PC-3 (cell line): ENCODE data around the gene MTMR1. TPM values are rescaled to one million over a fixed set of nuclear protein-coding genes. Genes with fewer than 3 reads are reported as not detected.

Experiments used
- ATAC-seq: fragments of 200-7000 bp; cut with Tn5 transposase; 2 replicates; pipeline ENCODE4 v1.9.1; 2020; ENCODE audit warnings: mild to moderate bottlenecking, moderate library complexity
- BruUV-seq: library from RNA; stranded (reverse); fragments of 400-500 nt; replicated peaks from 2 replicates; lab custom pipeline; 2021; lab: Mats Ljungman, UMichigan
- CTCF ChIA-PET: fragments of 300-600 bp; sonication (Branson Sonifier 250); formaldehyde crosslinking; loops from one replicate; lab custom pipeline; 2022; ENCODE audit warnings: antibody characterized with exemption; lab: Charles Lee
- POLR2A ChIA-PET: fragments of 300-600 bp; sonication (Branson Sonifier 250); formaldehyde crosslinking; loops from one replicate; lab custom pipeline; 2022; ENCODE audit warnings: antibody characterized with exemption; ENCODE audit not compliant: unreplicated experiment; lab: Charles Lee
- DNase-seq: peaks from one replicate; pipeline ENCODE4 v3.0.0-alpha.2; 2015
- H2AFZ ChIP-seq: fragments of 300-600 bp; sonication (generic); 2 replicates; pipeline ENCODE4 v1.6.0; 2016; ENCODE audit warnings: antibody characterized with exemption, low read length
- H3F3A ChIP-seq: fragments of 300-600 bp; sonication (generic); one replicate; pipeline ENCODE4 v1.6.0; 2017; ENCODE audit warnings: antibody characterized with exemption, low read length, control low read depth, mild to moderate bottlenecking; ENCODE audit not compliant: unreplicated experiment
- H3K27ac ChIP-seq: fragments of 300-600 bp; sonication (generic); 2 replicates; pipeline ENCODE4 v1.5.1; 2016; ENCODE audit warnings: mild to moderate bottlenecking, low read length
- H3K27me3 ChIP-seq: fragments of 300-600 bp; sonication (generic); 2 replicates; pipeline ENCODE4 v1.6.1; 2016; ENCODE audit warnings: low read length, mixed read lengths
- H3K36me3 ChIP-seq: fragments of 300-600 bp; sonication (generic); 2 replicates; pipeline ENCODE4 v1.6.1; 2016; ENCODE audit warnings: low read depth, mixed run types, low read length, mixed read lengths
- H3K4me1 ChIP-seq: fragments of 300-600 bp; sonication (generic); 2 replicates; pipeline ENCODE4 v1.5.1; 2016; ENCODE audit warnings: low read length; ENCODE audit not compliant: insufficient read depth
- H3K4me2 ChIP-seq: fragments of 300-600 bp; sonication (generic); 2 replicates; pipeline ENCODE4 v1.6.0; 2016; ENCODE audit warnings: low read length
- H3K4me3 ChIP-seq: fragments of 300-600 bp; sonication (generic); 2 replicates; pipeline ENCODE4 v1.5.1; 2016; ENCODE audit warnings: mild to moderate bottlenecking, low read length, mixed read lengths
- H3K79me2 ChIP-seq: fragments of 300-600 bp; sonication (generic); 2 replicates; pipeline ENCODE4 v1.6.1; 2017; ENCODE audit warnings: low read length, mixed read lengths
- H3K9ac ChIP-seq: fragments of 300-600 bp; sonication (generic); 2 replicates; pipeline ENCODE4 v1.6.0; 2016; ENCODE audit warnings: mild to moderate bottlenecking, low read length
- H3K9me2 ChIP-seq: fragments of 300-600 bp; sonication (generic); replicated peaks from 2 replicates; pipeline ENCODE4 v1.6.1; 2016; ENCODE audit warnings: mixed run types, low read length, mixed read lengths
- H3K9me3 ChIP-seq: fragments of 300-600 bp; sonication (generic); 2 replicates; pipeline ENCODE4 v1.6.1; 2016; ENCODE audit warnings: low read length, mixed read lengths
- H4K20me1 ChIP-seq: fragments of 300-600 bp; sonication (generic); 2 replicates; pipeline ENCODE4 v1.6.1; 2016; ENCODE audit warnings: low read length, mixed read lengths
- CTCF ChIP-seq: fragments of 300-600 bp; sonication (generic); conservative IDR thresholded peaks from 2 replicates; pipeline ENCODE4 v1.5.1; 2017; ENCODE audit warnings: antibody characterized with exemption, low read depth, mild to moderate bottlenecking, low read length
- EZH2 ChIP-seq: fragments of 300-600 bp; sonication (generic); IDR thresholded peaks from one replicate; pipeline ENCODE4 v1.6.1; 2017; ENCODE audit warnings: antibody characterized with exemption, mild to moderate bottlenecking, low read length; ENCODE audit not compliant: unreplicated experiment
- EZH2phosphoT487 ChIP-seq: fragments of 300-600 bp; sonication (generic); IDR thresholded peaks from 2 replicates; pipeline ENCODE4 v1.6.1; 2018; ENCODE audit warnings: mild to moderate bottlenecking, antibody characterized with exemption, low read length, borderline replicate concordance
- intact Hi-C: fragments of 100-400 bp; cut with micrococcal nuclease; formaldehyde crosslinking; loops from 2 replicates; pipeline ENCODE4 v1.9.0; 2023
- total RNA-seq: library from RNA; depleted of rRNA; stranded (reverse); fragments of >200 nt; gene quantifications from 2 replicates; pipeline ENCODE4 v1.2.3, GENCODE V29; 2014

The MTMR1 gene
- total RNA-seq, 1 experiment from 2014 or later = 31.8 TPM

DNA sequence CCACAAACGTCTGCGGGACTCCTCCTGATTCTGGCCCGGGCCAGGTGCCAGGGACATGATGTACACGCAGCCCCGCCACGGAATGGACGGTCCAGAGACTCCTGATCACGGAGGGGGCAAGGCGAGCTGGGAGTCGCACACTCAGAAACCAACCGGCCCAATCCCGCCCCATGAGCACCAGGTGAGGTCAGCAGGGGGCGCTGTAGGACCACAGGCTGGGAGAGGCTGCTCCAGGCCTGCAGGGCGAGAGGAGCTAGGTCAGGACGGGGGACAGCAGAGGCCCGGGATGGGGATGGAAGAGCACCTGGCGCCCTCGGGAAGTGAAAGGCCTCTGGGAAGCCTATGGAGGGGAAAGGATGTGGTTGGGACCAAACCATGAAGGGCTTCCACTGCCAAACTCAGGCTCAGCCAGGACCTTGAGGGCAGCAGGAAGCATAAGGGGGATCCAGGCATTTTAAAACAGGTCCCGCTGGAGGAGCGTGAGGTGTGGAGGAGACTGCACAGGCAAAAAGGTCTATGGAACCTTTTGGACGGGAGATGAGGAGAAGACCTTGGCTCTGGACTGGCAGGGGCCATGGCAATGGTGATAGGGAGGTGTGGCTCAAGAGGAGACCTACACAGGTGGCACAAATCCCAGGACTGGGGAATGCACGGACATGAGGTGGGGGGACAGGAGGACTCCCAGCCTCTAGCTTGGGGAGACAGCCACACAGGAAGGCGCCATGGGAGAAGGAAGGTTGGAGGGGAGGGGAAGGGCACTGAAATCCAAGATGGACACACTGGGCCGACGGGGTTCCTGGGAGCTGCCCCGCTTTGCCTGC, 79.2 kb downstream of the MTMR1 start:
- no peaks in the 10 kb centered on the region for H3F3A ChIP-seq
- POLR2A ChIA-PET = no interaction called here

DNA sequence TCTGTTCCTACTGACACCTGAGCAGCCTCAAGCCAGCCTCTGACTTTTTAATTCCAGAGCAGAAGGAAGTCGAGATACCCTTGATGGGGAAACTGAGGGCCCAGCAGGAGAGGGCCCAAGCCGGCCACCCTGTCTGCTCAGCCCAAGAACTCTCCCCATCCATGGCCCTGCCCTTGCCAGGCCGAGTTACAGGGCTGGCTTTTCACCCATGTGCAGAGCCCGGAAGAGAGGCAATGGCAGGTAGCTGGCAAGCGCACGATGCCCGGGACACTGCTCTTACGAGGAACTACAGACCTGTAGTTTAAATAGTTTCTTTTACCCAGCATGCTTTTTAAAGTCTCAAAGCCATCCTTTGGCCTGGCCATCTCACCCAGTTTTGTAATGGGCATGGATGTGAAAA, 79.9 kb downstream of the MTMR1 start:
- no peaks in the 10 kb centered on the region for H3K27me3 ChIP-seq
- DNase-seq (no peak), ATAC-seq (no peak)
- H3K4me3 ChIP-seq = no peak overlapping the region
- no peak overlapping the region for H3K4me2 ChIP-seq
- H3K9ac ChIP-seq = no peak overlapping the region
- no peak overlapping the region for H3K27ac ChIP-seq
- CTCF ChIA-PET = no interaction called here
- no peaks in the 10 kb centered on the region for H3K36me3 ChIP-seq
- intact Hi-C loops = no loop called here
- TF ChIP-seq EZH2 (no peak), CTCF (no peak), EZH2phosphoT487 (no peak)
- no TSS peak for BruUV-seq
- POLR2A ChIA-PET = no interaction called here
- H2AFZ ChIP-seq = no peak overlapping the region
- H3K4me1 ChIP-seq = no peaks in the 10 kb centered on the region
- H3K9me2 ChIP-seq = no peaks in the 10 kb centered on the region
- H3K9me3 ChIP-seq = no peaks in the 10 kb centered on the region
- no peaks in the 10 kb centered on the region for H3F3A ChIP-seq
- H3K79me2 ChIP-seq = no peaks in the 10 kb centered on the region
- H4K20me1 ChIP-seq = no peaks in the 10 kb centered on the region

More for the DNA sequence above, 79.2 kb downstream of the MTMR1 start:
- peak; percentile 95 for ATAC-seq
- Histone ChIP-seq H3K4me2 (no peak overlapping the region), H3K79me2 (no peaks in the 10 kb centered on the region), H3K9ac (no peak overlapping the region), H3K4me3 (no peak overlapping the region), H3K9me3 (no peaks in the 10 kb centered on the region), H3K4me1 (peaks cover 1% of the 10 kb centered on the region; the same call in 1 of the 2 replicates), H4K20me1 (no peaks in the 10 kb centered on the region), H3K9me2 (no peaks in the 10 kb centered on the region), H3K27me3 (no peaks in the 10 kb centered on the region), H2AFZ (no peak overlapping the region), H3K36me3 (no peaks in the 10 kb centered on the region), H3K27ac (no peak overlapping the region)
- DNase-seq = peak; percentile 81
- TF ChIP-seq EZH2 (no peak), EZH2phosphoT487 (no peak), CTCF (peak; percentile 84)
- CTCF ChIA-PET = interaction anchor here (0.5 to 1.1 kb wide), 6 partner anchors 26 to 310 kb away, joined by 3 to 14 read pairs (median 4); no protein-coding TSS in a partner anchor
- intact Hi-C loops = loop anchor here (1.0 kb wide), 2 partner anchors 232 to 310 kb away; no protein-coding TSS in a partner anchor
- BruUV-seq = no TSS peak

GRCh38 chrX:150773634-150774033, 80.4 kb downstream of the MTMR1 start:
- ChIA-PET POLR2A (interaction anchor here (0.5 kb wide), 1 partner anchor 624 kb away, joined by 3 read pairs; the partner anchor contains the start of gene VMA21), CTCF (no interaction called here)
- no peaks in the 10 kb centered on the region for H3K9me3 ChIP-seq
- no peak for TF ChIP-seq EZH2phosphoT487
- TF ChIP-seq CTCF = no peak
- TF ChIP-seq EZH2 = no peak
- intact Hi-C loops = no loop called here
- no peaks in the 10 kb centered on the region for H3K9me2 ChIP-seq
- no peaks in the 10 kb centered on the region for H3K36me3 ChIP-seq
- no peak overlapping the region for H3K4me2 ChIP-seq
- DNase-seq (no peak), ATAC-seq (no peak)
- H3K4me3 ChIP-seq = no peak overlapping the region
- no peaks in the 10 kb centered on the region for H3K79me2 ChIP-seq
- no peaks in the 10 kb centered on the region for H4K20me1 ChIP-seq
- H3F3A ChIP-seq = no peaks in the 10 kb centered on the region
- no peaks in the 10 kb centered on the region for H3K4me1 ChIP-seq
- H3K27me3 ChIP-seq = no peaks in the 10 kb centered on the region
- H2AFZ ChIP-seq = no peak overlapping the region
- no peak overlapping the region for H3K9ac ChIP-seq
- BruUV-seq = no TSS peak
- H3K27ac ChIP-seq = no peak overlapping the region
